Keratinocyte (primary cell): Measurements from ENCODE around the gene S100A7A. TPM values are rescaled to one million over a fixed set of nuclear protein-coding genes. Genes with fewer than 3 reads are reported as not detected.

Experiments
- DNase-seq: peaks from one replicate; pipeline ENCODE4 v3.0.0-alpha.2; 2011; ENCODE audit warnings: low read depth, missing footprints, low spot score
- FAIRE-seq: peaks from 2 replicates; lab custom pipeline; 2011; peaks lifted over from hg19 to GRCh38; lab: Jason Lieb, UNC
- H2AFZ ChIP-seq: 2 replicates; pipeline ENCODE4 v1.6.0; 2012; ENCODE audit warnings: low read length, control low read depth, inconsistent platforms; ENCODE audit not compliant: control insufficient read depth
- H3K27ac ChIP-seq: 2 replicates; pipeline ENCODE4 v1.5.1; 2011; ENCODE audit warnings: low read length; ENCODE audit not compliant: control insufficient read depth, insufficient read depth
- H3K27me3 ChIP-seq: 3 replicates; pipeline ENCODE4 v1.6.0; 2011; ENCODE audit warnings: low read length; ENCODE audit not compliant: control insufficient read depth, insufficient read depth; ENCODE audit errors: extremely low read depth
- H3K36me3 ChIP-seq, 2 experiments: 2 replicates in 1 of 2; 3 replicates in 1 of 2; pipeline ENCODE4 v1.5.1; 2011; ENCODE audit warnings: low read length in 2 of 2, mild to moderate bottlenecking in 1 of 2; ENCODE audit not compliant: control insufficient read depth in 2 of 2, insufficient read depth in 2 of 2; ENCODE audit errors: extremely low read depth in 1 of 2
- H3K4me1 ChIP-seq: 3 replicates; pipeline ENCODE4 v1.5.1; 2011; ENCODE audit warnings: low read length; ENCODE audit not compliant: control insufficient read depth, insufficient read depth; ENCODE audit errors: extremely low read depth
- H3K4me2 ChIP-seq: 3 replicates; pipeline ENCODE4 v1.6.0; 2011; ENCODE audit warnings: low read depth, low read length; ENCODE audit not compliant: control insufficient read depth, insufficient read depth; ENCODE audit errors: extremely low read depth
- H3K4me3 ChIP-seq, 3 experiments: fragments of 200-600 bp in 1 of 3; sonication (generic) in 1 of 3; 2 replicates in 2 of 3; 3 replicates in 1 of 3; pipeline ENCODE4 v1.5.1; 2011 to 2016; ENCODE audit warnings: low read length in 3 of 3, mild to moderate bottlenecking in 3 of 3, control low read depth in 2 of 3, inconsistent platforms in 1 of 3, low read depth in 1 of 3, mixed read lengths in 1 of 3, mixed run types in 1 of 3, moderate library complexity in 1 of 3; ENCODE audit not compliant: control insufficient read depth in 2 of 3, insufficient read depth in 2 of 3; ENCODE audit errors: extremely low read depth in 1 of 3
- H3K79me2 ChIP-seq: 2 replicates; pipeline ENCODE4 v1.6.0; 2012; ENCODE audit warnings: low read length; ENCODE audit not compliant: control insufficient read depth, insufficient read depth
- H3K9ac ChIP-seq: 3 replicates; pipeline ENCODE4 v1.6.0; 2011; ENCODE audit warnings: low read length; ENCODE audit not compliant: control insufficient read depth, insufficient read depth; ENCODE audit errors: extremely low read depth
- H3K9me1 ChIP-seq: 3 replicates; pipeline ENCODE4 v1.6.0; 2011; ENCODE audit warnings: low read length; ENCODE audit not compliant: control insufficient read depth, insufficient read depth; ENCODE audit errors: extremely low read depth
- H3K9me3 ChIP-seq: 2 replicates; pipeline ENCODE4 v1.5.1; 2012; ENCODE audit warnings: low read depth, low read length; ENCODE audit not compliant: control insufficient read depth
- H4K20me1 ChIP-seq: 3 replicates; pipeline ENCODE4 v1.6.0; 2011; ENCODE audit warnings: low read length; ENCODE audit not compliant: control insufficient read depth, insufficient read depth; ENCODE audit errors: extremely low read depth
- EZH2 ChIP-seq: IDR thresholded peaks from one replicate; pipeline ENCODE4 v1.6.1; 2012; ENCODE audit warnings: inconsistent platforms, mild to moderate bottlenecking, low read length, moderate library complexity
- dilution Hi-C: fragments of 300-500 bp; cut with MboI; formaldehyde crosslinking; loops from one replicate; pipeline ENCODE4 v1.7.0; 2020; ENCODE audit warnings: low sequenced_read_pairs; ENCODE audit not compliant: extremely low pct_ligation_motif_present
- polyA plus RNA-seq, 5 experiments: library from polyadenylated mRNA; depleted of rRNA in 3 of 5; stranded (reverse) in 3 of 5; stranded (forward) in 1 of 5; unstranded in 1 of 5; fragments of >200 nt; gene quantifications; 1 replicate in 1 of 5; 2 replicates in 3 of 5; 3 replicates in 1 of 5; pipeline versions ENCODE4 v1.2.1 to v1.2.3, GENCODE V29; 2011 to 2012; ENCODE audit warnings: missing spikeins in 2 of 5, low read depth in 1 of 5, low replicate concordance in 1 of 5
- small RNA-seq, 3 experiments: library from RNA; depleted of rRNA; stranded (forward); fragments of <200 nt; gene quantifications; one replicate each; pipeline ENCODE3, GENCODE V24; 2012; ENCODE audit warnings: low read depth in 3 of 3, low replicate concordance in 1 of 3; ENCODE audit not compliant: insufficient read length in 3 of 3
- TF ChIP-seq, protein P1 (sequence below), 3 experiments: IDR thresholded peaks in 1 of 3; conservative IDR thresholded peaks in 1 of 3; optimal IDR thresholded peaks in 1 of 3; 2 replicates in 2 of 3; 3 replicates in 1 of 3; pipeline versions ENCODE3 to v1.5.1; 2011; ENCODE audit warnings: low read length in 3 of 3, mild to moderate bottlenecking in 3 of 3, moderate library complexity in 2 of 3, control low read depth in 1 of 3, inconsistent platforms in 1 of 3; ENCODE audit not compliant: insufficient read depth in 2 of 3; ENCODE audit errors: extremely low read depth in 1 of 3

The S100A7A gene
- polyA plus RNA-seq, 1 donor (not counting 4 experiments of a cell fraction or from before 2014, with no cell fraction given) = not detected

DNA sequence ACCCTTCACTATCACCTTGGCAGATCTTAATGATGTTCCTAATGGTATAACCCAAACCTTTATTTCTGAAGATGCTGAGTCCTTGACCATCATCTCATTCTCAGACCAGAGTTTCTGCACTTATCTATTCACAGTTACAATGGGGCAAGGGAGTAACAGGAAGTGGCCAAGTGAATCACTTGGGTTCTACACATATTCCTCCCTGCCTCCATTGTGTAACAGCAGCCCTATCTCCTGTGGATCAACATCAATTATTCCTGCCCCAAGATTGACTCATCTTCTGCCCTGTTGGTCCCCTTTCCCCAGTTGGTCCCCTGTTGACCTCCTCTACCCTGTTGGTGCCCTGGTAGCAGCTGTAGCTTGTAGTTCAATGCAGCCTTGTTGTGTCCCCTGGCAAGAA, 54.4 kb downstream of the S100A7A start:
- TF ChIP-seq EZH2 = no peak
- TF ChIP-seq, protein P1, sequence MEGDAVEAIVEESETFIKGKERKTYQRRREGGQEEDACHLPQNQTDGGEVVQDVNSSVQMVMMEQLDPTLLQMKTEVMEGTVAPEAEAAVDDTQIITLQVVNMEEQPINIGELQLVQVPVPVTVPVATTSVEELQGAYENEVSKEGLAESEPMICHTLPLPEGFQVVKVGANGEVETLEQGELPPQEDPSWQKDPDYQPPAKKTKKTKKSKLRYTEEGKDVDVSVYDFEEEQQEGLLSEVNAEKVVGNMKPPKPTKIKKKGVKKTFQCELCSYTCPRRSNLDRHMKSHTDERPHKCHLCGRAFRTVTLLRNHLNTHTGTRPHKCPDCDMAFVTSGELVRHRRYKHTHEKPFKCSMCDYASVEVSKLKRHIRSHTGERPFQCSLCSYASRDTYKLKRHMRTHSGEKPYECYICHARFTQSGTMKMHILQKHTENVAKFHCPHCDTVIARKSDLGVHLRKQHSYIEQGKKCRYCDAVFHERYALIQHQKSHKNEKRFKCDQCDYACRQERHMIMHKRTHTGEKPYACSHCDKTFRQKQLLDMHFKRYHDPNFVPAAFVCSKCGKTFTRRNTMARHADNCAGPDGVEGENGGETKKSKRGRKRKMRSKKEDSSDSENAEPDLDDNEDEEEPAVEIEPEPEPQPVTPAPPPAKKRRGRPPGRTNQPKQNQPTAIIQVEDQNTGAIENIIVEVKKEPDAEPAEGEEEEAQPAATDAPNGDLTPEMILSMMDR (optimal IDR thresholded peaks at IDR 0.05 in 1 of 3, IDR thresholded peaks at IDR 0.05 in 1 of 3, conservative IDR thresholded peaks at IDR 0.05 in 1 of 3; ENCODE audit: extremely low read depth in 1 of 3, insufficient read depth in 2 of 3, low read length in 3 of 3) = no peak
- dilution Hi-C loops = no loop called here
- Histone ChIP-seq H3K9me1 (no peaks in the 10 kb centered on the region), H3K9me3 (peaks cover 3% of the 10 kb centered on the region), H4K20me1 (no peaks in the 10 kb centered on the region), H3K4me3 (no peak overlapping the region), H3K9ac (no peak overlapping the region), H3K4me1 (peaks cover 5% of the 10 kb centered on the region), H3K79me2 (no peaks in the 10 kb centered on the region), H3K27me3 (peaks cover 2% of the 10 kb centered on the region), H2AFZ (no peak overlapping the region), H3K36me3 (no peaks in the 10 kb centered on the region), H3K4me2 (no peak overlapping the region), H3K27ac (no peak overlapping the region)
- DNase-seq = no peak
- no peak for FAIRE-seq

Small RNA genes within 50 kb of the gene (small RNA-seq; reads per million reads assigned to genes)
- 0 reads per million in 3 experiments for gene S100A15A

Other genes starting within 250 kb of the S100A7A start
- gene LELP1, start 213.1 kb upstream of the S100A7A start, polyA plus RNA-seq = not detected in 3 replicates
- gene PRR9, start 198.9 kb upstream of the S100A7A start, polyA plus RNA-seq = 2.6 to 6.6 TPM (median 2.8 TPM) in 3 replicates
- gene LORICRIN, start 156.8 kb upstream of the S100A7A start, polyA plus RNA-seq = not detected in 3 replicates
- 0.93 to 1.9 TPM (median 1.0 TPM) in 3 replicates for gene PGLYRP3, start 103.6 kb upstream of the S100A7A start, polyA plus RNA-seq
- gene PGLYRP4, start 67.7 kb upstream of the S100A7A start, polyA plus RNA-seq = 2.4 to 21.6 TPM (median 3.8 TPM) in 3 replicates
- 238 to 1,827 TPM (median 297 TPM) in 3 replicates for gene S100A9, start 58.7 kb upstream of the S100A7A start, polyA plus RNA-seq
- gene S100A12, start 40.9 kb upstream of the S100A7A start, polyA plus RNA-seq = 0.65 to 6.3 TPM (median 1.5 TPM) in 3 replicates
- 99.7 to 1,918 TPM (median 403 TPM) in 3 replicates for gene S100A8, start 25.4 kb upstream of the S100A7A start, polyA plus RNA-seq
- 13.1 to 31.2 TPM (median 16.0 TPM) in 3 replicates for gene S100A7, start 44.1 kb downstream of the S100A7A start, polyA plus RNA-seq
- gene S100A6, start 119.5 kb downstream of the S100A7A start, polyA plus RNA-seq = 1,608 to 5,801 TPM (median 2,598 TPM) in 3 replicates
- gene S100A5, start 124.4 kb downstream of the S100A7A start, polyA plus RNA-seq = 0.20 to 0.76 TPM (median 0.24 TPM) in 3 replicates
- 21.4 to 40.2 TPM (median 26.7 TPM) in 3 replicates for gene S100A4, start 129.3 kb downstream of the S100A7A start, polyA plus RNA-seq
- gene S100A3, start 132.7 kb downstream of the S100A7A start, polyA plus RNA-seq = 12.6 to 24.0 TPM (median 15.1 TPM) in 3 replicates
- gene S100A2, start 149.3 kb downstream of the S100A7A start, polyA plus RNA-seq = 10,013 to 12,757 TPM (median 12,412 TPM) in 3 replicates
- gene S100A16, start 196.6 kb downstream of the S100A7A start, polyA plus RNA-seq = 1,620 to 2,357 TPM (median 2,299 TPM) in 3 replicates
- 1,249 to 1,646 TPM (median 1,394 TPM) in 3 replicates for gene S100A14, start 199.8 kb downstream of the S100A7A start, polyA plus RNA-seq
- 215 to 276 TPM (median 228 TPM) in 3 replicates for gene S100A13, start 211.0 kb downstream of the S100A7A start, polyA plus RNA-seq
- 0.12 to 0.15 TPM in 2 of 3 replicates, not detected in the other for gene S100A1, start 211.9 kb downstream of the S100A7A start, polyA plus RNA-seq
- 46.7 to 68.6 TPM (median 56.0 TPM) in 3 replicates for gene CHTOP, start 217.5 kb downstream of the S100A7A start, polyA plus RNA-seq
- 48.6 to 52.1 TPM (median 49.4 TPM) in 3 replicates for gene SNAPIN, start 242.2 kb downstream of the S100A7A start, polyA plus RNA-seq